A549 (cell line): ENCODE measurements around the gene CCL14. TPM values are rescaled to one million over a fixed set of nuclear protein-coding genes. Genes with fewer than 3 reads are reported as not detected.

Experiments used
- ATAC-seq, 2 experiments: fragments of 200-7000 bp in 1 of 2; fragments of >200 bp in 1 of 2; cut with Nextera tagmentation in 1 of 2; cut with Tn5 transposase in 1 of 2; 3 replicates each; pipeline versions ENCODE4 v1.8.0 to v1.9.1; 2018 to 2020; ENCODE audit warnings: mild to moderate bottlenecking in 1 of 2, moderate library complexity in 1 of 2
- CTCF ChIA-PET: fragments of 300-600 bp; sonication (Branson Sonifier 250); formaldehyde crosslinking; extraction: SDS; loops from one replicate; lab custom pipeline; 2021; ENCODE audit warnings: antibody characterized with exemption, inconsistent platforms; lab: Yijun Ruan, JAX
- POLR2A ChIA-PET: fragments of 350-600 bp; formaldehyde crosslinking; extraction: SDS; loops from one replicate; lab custom pipeline; 2021; ENCODE audit warnings: antibody characterized with exemption, inconsistent platforms; lab: Yijun Ruan, JAX
- DNase-seq, 2 experiments: peaks; one replicate each; pipeline versions ENCODE4 v3.0.0 to v3.0.0-alpha.2; 2011 to 2016; ENCODE audit warnings: low read depth in 1 of 2, low spot score in 1 of 2
- FAIRE-seq: peaks from 2 replicates; lab custom pipeline; 2011; peaks lifted over from hg19 to GRCh38; lab: Jason Lieb, UNC
- H3K27ac ChIP-seq, 2 experiments: fragments of >200 bp; sonication (Bioruptor Twin); formaldehyde crosslinking; 3 replicates each; pipeline ENCODE4 v1.5.1; 2016 to 2017
- H3K4me1 ChIP-seq: fragments of >200 bp; sonication (Bioruptor Twin); formaldehyde crosslinking; 3 replicates; pipeline ENCODE4 v1.6.1; 2016
- H3K4me2 ChIP-seq: fragments of >200 bp; sonication (Bioruptor Twin); formaldehyde crosslinking; 3 replicates; pipeline ENCODE4 v1.6.1; 2016
- H3K4me3 ChIP-seq: fragments of >200 bp; sonication (Bioruptor Twin); formaldehyde crosslinking; 3 replicates; pipeline ENCODE4 v1.5.1; 2016
- H3K9me3 ChIP-seq: fragments of >200 bp; sonication (Bioruptor Twin); formaldehyde crosslinking; 3 replicates; pipeline ENCODE4 v1.6.1; 2016
- BCL3 ChIP-seq: fragments of >200 bp; sonication (Bioruptor Twin); formaldehyde crosslinking; IDR thresholded peaks from 3 replicates; pipeline ENCODE4 v1.6.1; 2016
- CBX2 ChIP-seq: fragments of 200-600 bp; sonication (generic); IDR thresholded peaks from 2 replicates; pipeline ENCODE4 v1.6.1; 2016; ENCODE audit warnings: low read depth, mild to moderate bottlenecking, borderline replicate concordance
- CBX8 ChIP-seq: fragments of 200-600 bp; sonication (generic); IDR thresholded peaks from 2 replicates; pipeline ENCODE4 v1.6.1; 2016
- CEBPB ChIP-seq, 2 experiments: fragments of >200 bp in 1 of 2; sonication (Bioruptor Twin) in 1 of 2; formaldehyde crosslinking in 1 of 2; IDR thresholded peaks; 2 replicates each; pipeline ENCODE4 v1.6.1; 2012 to 2016
- CTCF ChIP-seq: fragments of >200 bp; sonication (Bioruptor Twin); formaldehyde crosslinking; IDR thresholded peaks from 3 replicates; pipeline ENCODE4 v1.5.1; 2016
- E2F6 ChIP-seq: IDR thresholded peaks from 2 replicates; pipeline ENCODE4 v1.6.1; 2012; ENCODE audit warnings: low read depth, borderline replicate concordance
- ESRRA ChIP-seq: fragments of 150-350 bp; IDR thresholded peaks from 2 replicates; pipeline ENCODE4 v1.6.1; 2014; ENCODE audit warnings: mild to moderate bottlenecking, low read length, borderline replicate concordance
- GATA3 ChIP-seq: IDR thresholded peaks from 2 replicates; pipeline ENCODE4 v1.6.1; 2012; ENCODE audit warnings: borderline replicate concordance
- HDAC2 ChIP-seq: fragments of 200-600 bp; sonication (generic); IDR thresholded peaks from 2 replicates; pipeline ENCODE4 v1.6.1; 2016
- HES2 ChIP-seq: fragments of >200 bp; sonication (Bioruptor Twin); formaldehyde crosslinking; IDR thresholded peaks from 2 replicates; pipeline ENCODE4 v1.6.1; 2016
- HEYL ChIP-seq: fragments of 250-450 bp; sonication (Bioruptor Pico); IDR thresholded peaks from 2 replicates; pipeline ENCODE4 v1.8.0; 2021; ENCODE audit warnings: mild to moderate bottlenecking, moderate library complexity
- HOXB13 ChIP-seq: fragments of 250-450 bp; sonication (Bioruptor Pico); IDR thresholded peaks from 2 replicates; pipeline ENCODE4 v1.5.0; 2020; ENCODE audit warnings: low read depth, mild to moderate bottlenecking, moderate library complexity
- HOXB5 ChIP-seq: fragments of 250-450 bp; sonication (Bioruptor Pico); IDR thresholded peaks from 2 replicates; pipeline ENCODE4 v1.5.0; 2020; ENCODE audit warnings: mild to moderate bottlenecking, moderate library complexity
- JUNB ChIP-seq: fragments of >200 bp; sonication (Bioruptor Twin); formaldehyde crosslinking; IDR thresholded peaks from 2 replicates; pipeline ENCODE4 v1.6.1; 2016
- MAFK ChIP-seq: fragments of 450-650 bp; IDR thresholded peaks from 2 replicates; pipeline ENCODE4 v1.6.1; 2014; ENCODE audit not compliant: partially characterized antibody
- MAX ChIP-seq: IDR thresholded peaks from 2 replicates; pipeline ENCODE4 v1.6.1; 2012
- MAZ ChIP-seq: fragments of 150-350 bp; IDR thresholded peaks from 2 replicates; pipeline ENCODE4 v1.6.1; 2014; ENCODE audit warnings: antibody characterized with exemption, low read depth, low read length, borderline replicate concordance
- NFE2L2 ChIP-seq: fragments of 150-350 bp; conservative IDR thresholded peaks from 2 replicates; pipeline ENCODE4 v1.6.1; 2014; ENCODE audit warnings: low read length
- RAD21 ChIP-seq, 2 experiments: fragments of >200 bp in 1 of 2; sonication (Bioruptor Twin) in 1 of 2; formaldehyde crosslinking in 1 of 2; IDR thresholded peaks in 1 of 2; conservative IDR thresholded peaks in 1 of 2; 2 replicates in 1 of 2; 3 replicates in 1 of 2; pipeline ENCODE4 v1.6.1; 2012 to 2018; ENCODE audit warnings: inconsistent platforms in 1 of 2
- RCOR1 ChIP-seq: fragments of 150-350 bp; IDR thresholded peaks from 2 replicates; pipeline ENCODE4 v1.6.1; 2014; ENCODE audit warnings: antibody characterized with exemption, low read length, low read depth
- RFX5 ChIP-seq: fragments of 450-650 bp; IDR thresholded peaks from 2 replicates; pipeline ENCODE4 v1.7.1; 2014; ENCODE audit warnings: antibody characterized with exemption, mild to moderate bottlenecking, moderate library complexity
- RNF2 ChIP-seq: fragments of 200-600 bp; sonication (generic); IDR thresholded peaks from 2 replicates; pipeline ENCODE4 v1.6.1; 2016; ENCODE audit warnings: low read depth, mild to moderate bottlenecking, antibody characterized with exemption, moderate library complexity, borderline replicate concordance
- SMC3 ChIP-seq: fragments of >200 bp; sonication (Bioruptor Twin); formaldehyde crosslinking; IDR thresholded peaks from 3 replicates; pipeline ENCODE4 v1.6.1; 2018; ENCODE audit warnings: inconsistent platforms
- SREBF2 ChIP-seq: fragments of 450-650 bp; IDR thresholded peaks from 2 replicates; pipeline ENCODE4 v1.6.1; 2014; ENCODE audit warnings: mild to moderate bottlenecking, moderate library complexity
- TFCP2L1 ChIP-seq: fragments of 250-450 bp; sonication (Bioruptor Pico); IDR thresholded peaks from 2 replicates; pipeline ENCODE4 v1.5.0; 2021; ENCODE audit warnings: mild to moderate bottlenecking
- TP53 ChIP-seq: fragments of 250-450 bp; sonication (Bioruptor Pico); IDR thresholded peaks from 2 replicates; pipeline ENCODE4 v1.5.0; 2021; ENCODE audit warnings: mild to moderate bottlenecking, moderate library complexity
- ZC3H11A ChIP-seq: fragments of 450-650 bp; IDR thresholded peaks from 2 replicates; pipeline ENCODE4 v1.6.1; 2014; ENCODE audit warnings: antibody characterized with exemption, mild to moderate bottlenecking
- ZFP36 ChIP-seq: fragments of 450-650 bp; IDR thresholded peaks from 2 replicates; pipeline ENCODE4 v1.6.1; 2014; ENCODE audit warnings: borderline replicate concordance; ENCODE audit not compliant: partially characterized antibody
- ZNF302 ChIP-seq: fragments of 250-450 bp; sonication (Bioruptor Pico); IDR thresholded peaks from 2 replicates; pipeline ENCODE4 v1.9.0; 2021; ENCODE audit warnings: inconsistent platforms, mild to moderate bottlenecking, moderate library complexity
- WGBS: methylation state at CpG from one replicate; pipeline ENCODE4 v1.1.6; 2017; ENCODE audit errors: missing lambda C conversion rate; 5-methylcytosine and 5-hydroxymethylcytosine counted together
- polyA minus RNA-seq: library from RNA; depleted of rRNA, polyadenylated mRNA; stranded (reverse); fragments of >200 nt; gene quantifications from 2 replicates; pipeline ENCODE4 v1.2.3, GENCODE V29; 2011; rRNA and poly(A)+ RNA removed
- polyA plus RNA-seq, 4 experiments: library from polyadenylated mRNA; depleted of rRNA in 3 of 4; stranded (reverse); fragments of >200 nt; fragmentation: RNase III in 1 of 4; extraction: RNeasy Plus Mini Kit Qiagen cat#74134 plus additional on column Dnase treatment in 1 of 4; gene quantifications; 2 replicates in 3 of 4; 3 replicates in 1 of 4; pipeline ENCODE4 v1.2.3, GENCODE V29; 2011 to 2017

CCL14 gene
- not detected in 2 replicates for polyA plus RNA-seq (2011; rRNA removed)
- polyA plus RNA-seq (2012; cell fraction: cytosol; rRNA removed) = not detected in 2 replicates
- polyA plus RNA-seq (2012; cell fraction: nucleus; rRNA removed) = not detected in 2 replicates
- polyA plus RNA-seq (2017; fragmentation: RNase III; extraction: RNeasy Plus Mini Kit Qiagen cat#74134 plus additional on column Dnase treatment) = not detected in 3 replicates
- polyA minus RNA-seq = not detected in 2 replicates

- ATAC-seq = no peak
- Histone ChIP-seq H3K9me3 (peaks cover 6% of the 10 kb centered on the region; the same call in 1 of the 3 replicates), H3K4me3 (no peak within 1 kb of the TSS), H3K4me1 (no peaks in the 10 kb centered on the region), H3K27ac (no peak within 1 kb of the TSS), H3K4me2 (no peak within 1 kb of the TSS)
- TF ChIP-seq BCL3 (no peak), RAD21 (conservative IDR thresholded peaks at IDR 0.05 in 1 of 2, IDR thresholded peaks at IDR 0.05 in 1 of 2) (no peak), ZFP36 (no peak), CBX8 (no peak)
- CTCF ChIA-PET = interaction anchor here (0.8 to 2.9 kb wide), 4 partner anchors 11 to 497 kb away, joined by 4 to 14 read pairs (median 6); no protein-coding TSS in a partner anchor
- POLR2A ChIA-PET = no interaction called here
- no peak for DNase-seq
- 35% methylated on average over 1 of the region's 1 CpG for WGBS
- FAIRE-seq = no peak
Measured at GRCh38 chr17:35986643-35987042, at the start of gene CCL14. Gene CCL14 (minus strand): TSS chr17:35986729. CDS start chr17:35986649, 80 bp downstream.

GRCh38 chr17:36036235-36036634 is 49.7 kb upstream of the CCL14 start:
- FAIRE-seq (no peak), DNase-seq (no peak)
- CTCF ChIA-PET = interaction anchor here (0.8 kb wide), 1 partner anchor 18 kb away, joined by 3 read pairs; no protein-coding TSS in a partner anchor

GRCh38 chr17:36034127-36034526 is 47.6 kb upstream of the CCL14 start:
- ATAC-seq = no peak
- POLR2A ChIA-PET = interaction anchor here (1.0 kb wide), 1 partner anchor 12 kb away, joined by 3 read pairs; no protein-coding TSS in a partner anchor
- no peak overlapping the region for H3K4me2 ChIP-seq
- TF ChIP-seq ZFP36 (no peak), E2F6 (no peak), HOXB13 (CRISPR knock-in tag) (no peak), CBX2 (no peak), HDAC2 (no peak), ZNF302 (CRISPR knock-in tag) (no peak), ZC3H11A (no peak), MAZ (no peak), MAFK (no peak), RAD21 (conservative IDR thresholded peaks at IDR 0.05 in 1 of 2, IDR thresholded peaks at IDR 0.05 in 1 of 2) (no peak), SREBF2 (no peak), SMC3 (no peak), GATA3 (no peak), RNF2 (no peak), BCL3 (no peak), TFCP2L1 (CRISPR knock-in tag) (no peak)

More at GRCh38 chr17:36036235-36036634, 49.7 kb upstream of the CCL14 start:
- TF ChIP-seq ZFP36 (no peak), JUNB (no peak), RFX5 (no peak), RAD21 (conservative IDR thresholded peaks at IDR 0.05 in 1 of 2, IDR thresholded peaks at IDR 0.05 in 1 of 2) (no peak), ESRRA (no peak), CEBPB (IDR thresholded peaks at IDR 0.05) (no peak), NFE2L2 (no peak), HES2 (no peak), CTCF (no peak), MAX (no peak), TP53 (no peak), HOXB5 (CRISPR knock-in tag) (no peak), HEYL (CRISPR knock-in tag) (no peak), RCOR1 (no peak)
- POLR2A ChIA-PET = no interaction called here
- H3K9me3 ChIP-seq = no peaks in the 10 kb centered on the region
- ATAC-seq = no peak
- 37% methylated on average over 4 of the region's 4 CpGs for WGBS
- H3K4me2 ChIP-seq = no peak overlapping the region
- no peaks in the 10 kb centered on the region for H3K4me1 ChIP-seq
- no peak overlapping the region for H3K4me3 ChIP-seq
- no peak overlapping the region for H3K27ac ChIP-seq

More at GRCh38 chr17:36034127-36034526, 47.6 kb upstream of the CCL14 start:
- CTCF ChIA-PET = no interaction called here
- DNase-seq (no peak), FAIRE-seq (no peak)
- WGBS = 8% methylated on average over 3 of the region's 3 CpGs
- no peaks in the 10 kb centered on the region for H3K4me1 ChIP-seq
- H3K9me3 ChIP-seq = no peaks in the 10 kb centered on the region
- no peak overlapping the region for H3K4me3 ChIP-seq
- no peak overlapping the region for H3K27ac ChIP-seq
